Measurements from ENCODE around the gene RAB40C. TPM values are rescaled to one million over a fixed set of nuclear protein-coding genes. Genes with fewer than 3 reads are reported as not detected.

RAB40C gene
- total RNA-seq, 6 donors from 2014 or later = 40.5 to 101 (median 61.5) TPM

- WGBS, 2 donors = 95 to 99% methylated on average over 20 to 21 of the region's 21 CpGs
- Histone ChIP-seq H3K27ac (no peak overlapping the region), H3K4me3 (no peak overlapping the region), H3K4me1 (peaks cover 22 to 46% (median 24%) of the 10 kb centered on the region in 4 donors), H3K9me3 (no peaks in the 10 kb centered on the region), H3K36me3 (peaks cover 24 to 52% (median 46%) of the 10 kb centered on the region in 4 donors), H3K27me3 (no peaks in the 10 kb centered on the region)
- no peak for TF ChIP-seq POLR2A (IDR thresholded peaks at IDR 0.05)
- no peak for TF ChIP-seq POLR2AphosphoS5 (IDR thresholded peaks at IDR 0.05)
- no peak for TF ChIP-seq EP300 (IDR thresholded peaks at IDR 0.05)
- TF ChIP-seq CTCF (IDR thresholded peaks at IDR 0.05) = no peak
- DNase-seq = peak in 1 of 2 donors; percentile 82
- no peak for ATAC-seq (ENCODE audit: low FRiP score in 2 of 2)
Observed at GRCh38 chr16:672851-673250, 83.0 kb downstream of the RAB40C start.

GRCh38 chr16:673399-673991 is 83.6 kb downstream of the RAB40C start:
- no peaks in the 10 kb centered on the region for H3K9me3 ChIP-seq
- 93% methylated on average over 13 of the region's 18 CpGs; no CpG with 5 or more reads in 1 of the 2 donors for WGBS, 2 donors
- ATAC-seq (ENCODE audit: low FRiP score in 2 of 2) = no peak

GRCh38 chr16:674214-674881 is 84.5 kb downstream of the RAB40C start:
- Histone ChIP-seq H3K4me3 (no peak overlapping the region), H3K36me3 (peaks cover 24 to 48% (median 44%) of the 10 kb centered on the region in 4 donors), H3K27me3 (no peaks in the 10 kb centered on the region), H3K9me3 (no peaks in the 10 kb centered on the region), H3K4me1 (peaks cover 15 to 39% (median 19%) of the 10 kb centered on the region in 4 donors), H3K27ac (no peak overlapping the region)
- ATAC-seq (ENCODE audit: low FRiP score in 2 of 2) (no peak), DNase-seq (peak in 1 of 2 donors; percentile 80)
- TF ChIP-seq EP300 (IDR thresholded peaks at IDR 0.05) (no peak), POLR2A (IDR thresholded peaks at IDR 0.05) (no peak), POLR2AphosphoS5 (IDR thresholded peaks at IDR 0.05) (no peak), CTCF (IDR thresholded peaks at IDR 0.05) (no peak)
- WGBS, 2 donors = 87 to 100% methylated on average over 1 to 21 of the region's 22 CpGs

More at GRCh38 chr16:673399-673991, 83.6 kb downstream of the RAB40C start:
- Histone ChIP-seq H3K4me3 (no peak overlapping the region), H3K36me3 (peaks cover 24 to 52% (median 46%) of the 10 kb centered on the region in 4 donors), H3K4me1 (peaks cover 22 to 43% (median 23%) of the 10 kb centered on the region in 4 donors), H3K27ac (no peak overlapping the region), H3K27me3 (no peaks in the 10 kb centered on the region)
- peak in 1 of 2 donors; percentile 74 for DNase-seq
- TF ChIP-seq CTCF (IDR thresholded peaks at IDR 0.05) (no peak), POLR2A (IDR thresholded peaks at IDR 0.05) (no peak), EP300 (IDR thresholded peaks at IDR 0.05) (no peak), POLR2AphosphoS5 (IDR thresholded peaks at IDR 0.05) (no peak)

- Histone ChIP-seq H3K27me3 (no peaks in the 10 kb centered on the region), H3K9me3 (no peaks in the 10 kb centered on the region), H3K4me3 (peak within 1 kb of the TSS in 3 of 4 donors; percentile 21 to 37 (median 24)), H3K4me1 (peaks cover 13 to 45% (median 21%) of the 10 kb centered on the region in 4 donors), H3K36me3 (peaks cover 22 to 39% (median 35%) of the 10 kb centered on the region in 4 donors), H3K27ac (no peak within 1 kb of the TSS)
- ATAC-seq (ENCODE audit: low FRiP score in 2 of 2) (no peak), DNase-seq (peak in 1 of 2 donors; percentile 90)
- no peak for TF ChIP-seq POLR2A (IDR thresholded peaks at IDR 0.05)
- no peak for TF ChIP-seq POLR2AphosphoS5 (IDR thresholded peaks at IDR 0.05)
- TF ChIP-seq EP300 (IDR thresholded peaks at IDR 0.05) = no peak
- no peak for TF ChIP-seq CTCF (IDR thresholded peaks at IDR 0.05)
- WGBS, 2 donors = 4 to 14% methylated on average over 12 to 24 of the region's 73 CpGs
Observed at GRCh38 chr16:674968-675883, 85.4 kb downstream of the RAB40C start, which contains the start of gene RHBDL1. Gene RHBDL1 (plus strand): TSS chr16:675671. CDS start chr16:675791, 120 bp downstream.
